Fibroblast of lung (primary cell): Measurements from ENCODE around the gene TMEM175.

Source experiments
- CTCF ChIP-seq, 2 donors: IDR thresholded peaks in 1 of 2; conservative IDR thresholded peaks in 1 of 2; 1 replicate in 1 of 2; 2 replicates in 1 of 2; pipeline ENCODE4 v1.5.1; 2011 to 2012; ENCODE audit warnings: low read length in 2 of 2, control low read depth in 1 of 2, inconsistent platforms in 1 of 2, low read depth in 1 of 2, mild to moderate bottlenecking in 1 of 2
- EZH2 ChIP-seq: IDR thresholded peaks from 2 replicates; pipeline ENCODE4 v1.5.1; 2012; ENCODE audit warnings: low read length, control low read depth, mild to moderate bottlenecking; ENCODE audit errors: missing control alignments

- no peak for TF ChIP-seq CTCF (conservative IDR thresholded peaks at IDR 0.05 in 1 of 2, IDR thresholded peaks at IDR 0.05 in 1 of 2; ENCODE audit: low read depth in 1 of 2, low read length in 2 of 2)
- no peak for TF ChIP-seq EZH2
Observed at GRCh38 chr4:893276-893994, 38.8 kb upstream of the TMEM175 start.
